ENCODE measurements around the gene NGEF. TPM values are rescaled to one million over a fixed set of nuclear protein-coding genes. Genes with fewer than 3 reads are reported as not detected.
"Not testable (repeated sequence)": the region's sequence is repeated elsewhere in the genome, so short reads cannot be mapped to it uniquely, and the experiment has no call there.

The NGEF gene
- total RNA-seq, 3 donors from 2014 or later: 1.6 to 6.3 TPM; not detected in 1

- DNase-seq (ENCODE audit: low spot score in 2 of 2): no peak
- no peaks in the 10 kb centered on the region for H3K27me3 ChIP-seq
Observed at GRCh38 chr2:232919141-232919540, 93.9 kb downstream of the NGEF start.

GRCh38 chr2:232913903-232914302 is 99.2 kb downstream of the NGEF start:
- Histone ChIP-seq H3K4me3 (no peak overlapping the region), H3K9me3 (peaks cover 0 to 15% of the 10 kb centered on the region in 2 donors), H3K36me3 (no peaks in the 10 kb centered on the region), H3K27me3 (no peaks in the 10 kb centered on the region), H3K4me1 (no peaks in the 10 kb centered on the region), H3K27ac (no peak overlapping the region)
- DNase-seq (ENCODE audit: low spot score in 2 of 2): no peak
- intact Hi-C loops (cut with DNase I; ENCODE audit: low total_unique reads): no loop called here
- TF ChIP-seq POLR2AphosphoS5 (IDR thresholded peaks at IDR 0.05) (no peak), CTCF (IDR thresholded peaks at IDR 0.05) (no peak), POLR2A (IDR thresholded peaks at IDR 0.05) (no peak)

More at GRCh38 chr2:232919141-232919540, 93.9 kb downstream of the NGEF start:
- TF ChIP-seq POLR2AphosphoS5 (IDR thresholded peaks at IDR 0.05): no peak
- TF ChIP-seq CTCF (IDR thresholded peaks at IDR 0.05): no peak
- no peak for TF ChIP-seq POLR2A (IDR thresholded peaks at IDR 0.05)
- H3K27ac ChIP-seq: no peak overlapping the region
- no peak overlapping the region for H3K4me3 ChIP-seq
- intact Hi-C loops (cut with DNase I; ENCODE audit: low total_unique reads): no loop called here
- no peaks in the 10 kb centered on the region for H3K4me1 ChIP-seq
- no peaks in the 10 kb centered on the region for H3K36me3 ChIP-seq
- no peaks in the 10 kb centered on the region for H3K9me3 ChIP-seq

GRCh38 chr2:232911712-232912277 is 101.3 kb downstream of the NGEF start:
- no peaks in the 10 kb centered on the region for H3K36me3 ChIP-seq
- no peak for DNase-seq (ENCODE audit: low spot score in 2 of 2)
- H3K27me3 ChIP-seq: no peaks in the 10 kb centered on the region
- H3K4me3 ChIP-seq: no peak overlapping the region
- TF ChIP-seq CTCF (IDR thresholded peaks at IDR 0.05) (no peak), POLR2AphosphoS5 (IDR thresholded peaks at IDR 0.05) (no peak), POLR2A (IDR thresholded peaks at IDR 0.05) (no peak)
- peaks cover 0 to 15% of the 10 kb centered on the region in 2 donors for H3K9me3 ChIP-seq
- no peaks in the 10 kb centered on the region for H3K4me1 ChIP-seq
- intact Hi-C loops (cut with DNase I; ENCODE audit: low total_unique reads): no loop called here
- no peak overlapping the region for H3K27ac ChIP-seq

- H3K27me3 ChIP-seq: no peaks in the 10 kb centered on the region
- TF ChIP-seq POLR2AphosphoS5 (IDR thresholded peaks at IDR 0.05) (no peak), POLR2A (IDR thresholded peaks at IDR 0.05) (no peak), CTCF (IDR thresholded peaks at IDR 0.05) (no peak)
- intact Hi-C loops (cut with DNase I; ENCODE audit: low total_unique reads): no loop called here
Observed at GRCh38 chr2:232910376-232910775, 102.7 kb downstream of the NGEF start.

GRCh38 chr2:232908695-232909094 is 104.4 kb downstream of the NGEF start:
- Histone ChIP-seq H3K4me3 (no peak overlapping the region), H3K27ac (no peak overlapping the region), H3K27me3 (no peaks in the 10 kb centered on the region), H3K9me3 (peaks cover 0 to 15% of the 10 kb centered on the region in 2 donors), H3K36me3 (no peaks in the 10 kb centered on the region), H3K4me1 (no peaks in the 10 kb centered on the region)
- no peak for DNase-seq (ENCODE audit: low spot score in 2 of 2)
- TF ChIP-seq POLR2A (IDR thresholded peaks at IDR 0.05): no peak
- TF ChIP-seq CTCF (IDR thresholded peaks at IDR 0.05): no peak
- no peak for TF ChIP-seq POLR2AphosphoS5 (IDR thresholded peaks at IDR 0.05)
- intact Hi-C loops (cut with DNase I; ENCODE audit: low total_unique reads): no loop called here

More at GRCh38 chr2:232910376-232910775, 102.7 kb downstream of the NGEF start:
- H3K27ac ChIP-seq: no peak overlapping the region
- no peaks in the 10 kb centered on the region for H3K36me3 ChIP-seq
- H3K4me1 ChIP-seq: no peaks in the 10 kb centered on the region
- H3K9me3 ChIP-seq: peaks cover 0 to 15% of the 10 kb centered on the region in 2 donors
- no peak for DNase-seq (ENCODE audit: low spot score in 2 of 2)
- no peak overlapping the region for H3K4me3 ChIP-seq

GRCh38 chr2:232907718-232908085 is 105.4 kb downstream of the NGEF start:
- peaks cover 0 to 15% of the 10 kb centered on the region in 2 donors for H3K9me3 ChIP-seq
- H3K27ac ChIP-seq; H3K36me3 ChIP-seq; H3K4me1 ChIP-seq; H3K4me3 ChIP-seq; H3K27me3 ChIP-seq; DNase-seq (ENCODE audit: low spot score in 2 of 2); intact Hi-C loops (cut with DNase I; ENCODE audit: low total_unique reads): not testable (repeated sequence)

GRCh38 chr2:232906867-232907717 is 106.0 kb downstream of the NGEF start:
- H3K27ac ChIP-seq; DNase-seq (ENCODE audit: low spot score in 2 of 2); intact Hi-C loops (cut with DNase I; ENCODE audit: low total_unique reads): not testable (repeated sequence)

More at GRCh38 chr2:232906867-232907717, 106.0 kb downstream of the NGEF start:
- peaks cover 0 to 15% of the 10 kb centered on the region in 2 donors for H3K9me3 ChIP-seq
- H3K27me3 ChIP-seq, H3K4me1 ChIP-seq, H3K36me3 ChIP-seq, H3K4me3 ChIP-seq: not testable (repeated sequence)
